MM.1S (cell line): Measurements from ENCODE around the gene ANAPC4.

Source experiments
- DNase-seq: peaks from one replicate; pipeline ENCODE4 v3.0.0-alpha.2; 2015
- H2AFZ ChIP-seq: fragments of 300-600 bp; sonication (generic); 2 replicates; pipeline ENCODE4 v1.6.0; 2016; ENCODE audit warnings: antibody characterized with exemption, low read length
- H3F3A ChIP-seq: fragments of 300-600 bp; sonication (generic); 2 replicates; pipeline ENCODE4 v1.6.1; 2016; ENCODE audit warnings: mild to moderate bottlenecking, antibody characterized with exemption, low read length, moderate library complexity, mixed read lengths; ENCODE audit not compliant: insufficient read depth
- H3K27ac ChIP-seq: fragments of 300-600 bp; sonication (generic); 2 replicates; pipeline ENCODE4 v1.5.1; 2016; ENCODE audit warnings: mild to moderate bottlenecking, low read length
- H3K27me3 ChIP-seq: fragments of 300-600 bp; sonication (generic); replicated peaks from 2 replicates; pipeline ENCODE4 v1.6.0; 2016; ENCODE audit warnings: low read length; ENCODE audit not compliant: insufficient read depth
- H3K36me3 ChIP-seq: fragments of 300-600 bp; sonication (generic); replicated peaks from 2 replicates; pipeline ENCODE4 v1.6.1; 2016; ENCODE audit warnings: mild to moderate bottlenecking, low read length, mixed read lengths; ENCODE audit not compliant: insufficient read depth
- H3K4me1 ChIP-seq: fragments of 300-600 bp; sonication (generic); 2 replicates; pipeline ENCODE4 v1.6.1; 2016; ENCODE audit warnings: low read length, mixed read lengths
- H3K4me2 ChIP-seq: fragments of 300-600 bp; sonication (generic); 2 replicates; pipeline ENCODE4 v1.6.0; 2016; ENCODE audit warnings: low read depth, low read length
- H3K4me3 ChIP-seq: fragments of 300-600 bp; sonication (generic); 2 replicates; pipeline ENCODE4 v1.5.1; 2016; ENCODE audit warnings: low read length, mixed read lengths
- H3K79me2 ChIP-seq: fragments of 300-600 bp; sonication (generic); 2 replicates; pipeline ENCODE4 v1.6.1; 2016; ENCODE audit warnings: mixed run types, low read length, mixed read lengths
- H3K9ac ChIP-seq: fragments of 300-600 bp; sonication (generic); 2 replicates; pipeline ENCODE4 v1.6.1; 2016; ENCODE audit warnings: low read length, mixed read lengths
- H3K9me2 ChIP-seq: fragments of 300-600 bp; sonication (generic); replicated peaks from 2 replicates; pipeline ENCODE4 v1.6.1; 2016; ENCODE audit warnings: mild to moderate bottlenecking, low read length, mixed read lengths; ENCODE audit not compliant: insufficient read depth
- H3K9me3 ChIP-seq: fragments of 300-600 bp; sonication (generic); replicated peaks from 2 replicates; pipeline ENCODE4 v1.6.1; 2016; ENCODE audit warnings: mild to moderate bottlenecking, low read length, mixed read lengths; ENCODE audit not compliant: insufficient read depth
- H4K20me1 ChIP-seq: fragments of 300-600 bp; sonication (generic); 2 replicates; pipeline ENCODE4 v1.6.1; 2016; ENCODE audit warnings: mild to moderate bottlenecking, low read length, moderate library complexity, mixed read lengths; ENCODE audit not compliant: insufficient read depth
- EZH2 ChIP-seq: fragments of 300-600 bp; sonication (generic); optimal IDR thresholded peaks from 2 replicates; pipeline ENCODE3; 2017; ENCODE audit warnings: low read depth, mild to moderate bottlenecking, antibody characterized with exemption, low read length, mixed read lengths
- EZH2phosphoT487 ChIP-seq: fragments of 300-600 bp; sonication (generic); IDR thresholded peaks from 2 replicates; pipeline ENCODE4 v1.6.1; 2018; ENCODE audit warnings: antibody characterized with exemption, low read length
- TF ChIP-seq, protein P1 (sequence below): fragments of 300-600 bp; sonication (generic); IDR thresholded peaks from 2 replicates; pipeline ENCODE4 v1.5.1; 2016; ENCODE audit warnings: antibody characterized with exemption, low read length, mixed read lengths

The ANAPC4 gene

DNA sequence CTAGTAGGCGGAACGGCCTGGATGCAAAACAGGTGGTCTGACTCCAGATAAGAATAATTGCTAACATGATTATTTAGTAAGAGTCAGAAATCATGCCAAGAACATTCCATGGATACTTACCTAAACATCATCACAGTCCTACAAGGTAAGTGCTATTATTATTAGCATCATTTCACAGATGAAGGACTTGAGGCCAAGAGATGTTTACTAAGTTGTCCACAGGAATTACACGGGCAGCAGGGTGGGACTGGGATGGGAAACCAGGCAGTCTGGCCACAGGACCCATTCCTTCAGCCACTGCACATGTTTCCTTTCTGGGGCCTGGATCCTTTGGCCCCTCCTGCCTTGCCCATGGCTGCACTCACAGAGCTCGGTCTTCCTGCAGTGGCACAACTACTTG lies 48.3 kb downstream of the ANAPC4 start:
- no peaks in the 10 kb centered on the region for H3K27me3 ChIP-seq
- no peak for DNase-seq
- no peaks in the 10 kb centered on the region for H4K20me1 ChIP-seq
- TF ChIP-seq EZH2 (no peak), EZH2phosphoT487 (no peak)
- TF ChIP-seq, protein P1, sequence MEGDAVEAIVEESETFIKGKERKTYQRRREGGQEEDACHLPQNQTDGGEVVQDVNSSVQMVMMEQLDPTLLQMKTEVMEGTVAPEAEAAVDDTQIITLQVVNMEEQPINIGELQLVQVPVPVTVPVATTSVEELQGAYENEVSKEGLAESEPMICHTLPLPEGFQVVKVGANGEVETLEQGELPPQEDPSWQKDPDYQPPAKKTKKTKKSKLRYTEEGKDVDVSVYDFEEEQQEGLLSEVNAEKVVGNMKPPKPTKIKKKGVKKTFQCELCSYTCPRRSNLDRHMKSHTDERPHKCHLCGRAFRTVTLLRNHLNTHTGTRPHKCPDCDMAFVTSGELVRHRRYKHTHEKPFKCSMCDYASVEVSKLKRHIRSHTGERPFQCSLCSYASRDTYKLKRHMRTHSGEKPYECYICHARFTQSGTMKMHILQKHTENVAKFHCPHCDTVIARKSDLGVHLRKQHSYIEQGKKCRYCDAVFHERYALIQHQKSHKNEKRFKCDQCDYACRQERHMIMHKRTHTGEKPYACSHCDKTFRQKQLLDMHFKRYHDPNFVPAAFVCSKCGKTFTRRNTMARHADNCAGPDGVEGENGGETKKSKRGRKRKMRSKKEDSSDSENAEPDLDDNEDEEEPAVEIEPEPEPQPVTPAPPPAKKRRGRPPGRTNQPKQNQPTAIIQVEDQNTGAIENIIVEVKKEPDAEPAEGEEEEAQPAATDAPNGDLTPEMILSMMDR: no peak
- H3K79me2 ChIP-seq: no peaks in the 10 kb centered on the region
- H3K4me2 ChIP-seq: no peak overlapping the region
- no peak overlapping the region for H3K27ac ChIP-seq
- no peaks in the 10 kb centered on the region for H3K36me3 ChIP-seq
- H3K9me3 ChIP-seq: no peaks in the 10 kb centered on the region
- H3K4me3 ChIP-seq: no peak overlapping the region
- no peaks in the 10 kb centered on the region for H3F3A ChIP-seq
- no peak overlapping the region for H2AFZ ChIP-seq
- peaks cover 7% of the 10 kb centered on the region; the same call in 1 of the 2 replicates for H3K4me1 ChIP-seq
- no peaks in the 10 kb centered on the region for H3K9me2 ChIP-seq
- no peak overlapping the region for H3K9ac ChIP-seq

DNA sequence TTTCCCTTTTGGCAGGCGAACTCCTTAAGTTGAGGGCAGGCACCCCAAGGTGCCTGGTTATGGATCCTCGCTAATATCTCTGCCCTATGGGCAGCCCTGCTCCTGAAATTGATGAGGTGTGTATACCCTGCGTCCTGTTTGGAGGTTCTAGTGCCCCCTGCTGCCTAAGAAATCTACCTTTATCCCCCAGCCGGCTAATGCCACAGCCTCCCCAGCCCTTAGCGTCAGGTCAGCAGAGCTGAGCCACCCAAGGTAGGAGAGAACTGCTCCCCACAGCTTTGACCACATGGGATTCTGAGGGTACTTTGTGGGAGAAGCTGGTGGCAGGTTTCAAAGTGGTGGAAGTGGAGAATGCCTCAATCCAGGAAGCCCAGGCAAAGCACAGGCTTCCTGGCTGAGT lies 50.8 kb downstream of the ANAPC4 start:
- Histone ChIP-seq H3K79me2 (no peaks in the 10 kb centered on the region), H3K27ac (no peak overlapping the region), H3K4me1 (no peaks in the 10 kb centered on the region), H3K9me3 (no peaks in the 10 kb centered on the region), H3K4me2 (no peak overlapping the region), H3K9ac (no peak overlapping the region), H3K27me3 (no peaks in the 10 kb centered on the region), H4K20me1 (no peaks in the 10 kb centered on the region), H3K36me3 (no peaks in the 10 kb centered on the region), H3F3A (no peaks in the 10 kb centered on the region), H2AFZ (no peak overlapping the region), H3K9me2 (no peaks in the 10 kb centered on the region), H3K4me3 (no peak overlapping the region)
- TF ChIP-seq, protein P1: no peak
- TF ChIP-seq EZH2 (no peak), EZH2phosphoT487 (no peak)
- DNase-seq: no peak

DNA sequence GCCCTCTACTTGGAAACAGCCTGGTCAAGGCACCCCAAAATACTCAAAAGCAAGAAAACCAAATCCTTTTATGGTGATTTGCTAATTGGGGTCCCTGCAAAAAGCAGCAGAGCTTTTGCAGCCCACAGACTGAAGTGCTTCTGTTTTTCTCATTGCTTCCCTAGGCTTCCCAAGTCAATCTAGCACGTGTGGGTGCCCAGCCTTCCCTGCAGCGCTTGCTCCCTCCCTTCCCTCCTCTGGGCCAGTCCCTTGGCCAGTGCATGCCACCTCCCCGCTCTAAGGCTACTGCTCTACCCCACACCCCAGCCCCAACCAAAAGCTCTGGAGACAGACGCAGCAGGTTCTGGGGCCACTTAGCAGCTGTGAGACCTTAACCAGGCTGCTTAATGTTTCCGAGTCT lies 53.6 kb downstream of the ANAPC4 start:
- H2AFZ ChIP-seq: no peak overlapping the region
- no peak overlapping the region for H3K4me3 ChIP-seq
- TF ChIP-seq, protein P1: no peak
- TF ChIP-seq EZH2 (no peak), EZH2phosphoT487 (no peak)
- H4K20me1 ChIP-seq: no peaks in the 10 kb centered on the region
- H3K36me3 ChIP-seq: no peaks in the 10 kb centered on the region
- no peaks in the 10 kb centered on the region for H3K27me3 ChIP-seq
- H3K9ac ChIP-seq: no peak overlapping the region
- DNase-seq: no peak
- no peaks in the 10 kb centered on the region for H3K9me2 ChIP-seq
- H3K79me2 ChIP-seq: no peaks in the 10 kb centered on the region
- H3K27ac ChIP-seq: no peak overlapping the region
- no peaks in the 10 kb centered on the region for H3K9me3 ChIP-seq
- H3K4me2 ChIP-seq: no peak overlapping the region
- no peaks in the 10 kb centered on the region for H3K4me1 ChIP-seq
- no peaks in the 10 kb centered on the region for H3F3A ChIP-seq
